GM21723 (cell line): ENCODE results near the gene SAMMSON.

Source experiments
- ATAC-seq: cut with Tn5 transposase; IDR thresholded peaks from one replicate; pipeline ENCODE4 v1.9.1; 2021; ENCODE audit warnings: mild to moderate bottlenecking, moderate library complexity; ENCODE audit not compliant: unreplicated experiment

The SAMMSON gene

GRCh38 chr3:70010346-70010745 lies 10.8 kb downstream of the SAMMSON start:
- ATAC-seq, result no peak

- ATAC-seq, result no peak
Observed at GRCh38 chr3:70011582-70011981, 12.0 kb downstream of the SAMMSON start.

GRCh38 chr3:70020906-70021660 lies 21.6 kb downstream of the SAMMSON start:
- no peak for ATAC-seq

GRCh38 chr3:70028361-70028760 lies 28.8 kb downstream of the SAMMSON start:
- no peak for ATAC-seq

GRCh38 chr3:70038693-70039092 lies 39.2 kb downstream of the SAMMSON start:
- ATAC-seq, result no peak

GRCh38 chr3:70040386-70040785 lies 40.9 kb downstream of the SAMMSON start:
- no peak for ATAC-seq

GRCh38 chr3:70042641-70043040 lies 43.1 kb downstream of the SAMMSON start:
- ATAC-seq, result no peak

- no peak for ATAC-seq
Observed at GRCh38 chr3:70049761-70050160, 50.2 kb downstream of the SAMMSON start.

- no peak for ATAC-seq
Observed at GRCh38 chr3:70053293-70053692, 53.8 kb downstream of the SAMMSON start.

GRCh38 chr3:70056081-70056480 lies 56.5 kb downstream of the SAMMSON start:
- no peak for ATAC-seq

GRCh38 chr3:70057426-70057825 lies 57.9 kb downstream of the SAMMSON start:
- ATAC-seq, result no peak

GRCh38 chr3:70061096-70061495 lies 61.6 kb downstream of the SAMMSON start:
- no peak for ATAC-seq

- peak; percentile 57 for ATAC-seq
Observed at GRCh38 chr3:70064194-70064779, 64.8 kb downstream of the SAMMSON start.

- ATAC-seq, result no peak
Observed at GRCh38 chr3:70065696-70066253, 66.2 kb downstream of the SAMMSON start.

GRCh38 chr3:70067860-70068521 lies 68.5 kb downstream of the SAMMSON start:
- ATAC-seq, result no peak

GRCh38 chr3:70069557-70069956 lies 70.0 kb downstream of the SAMMSON start:
- no peak for ATAC-seq

- ATAC-seq, result no peak
Observed at GRCh38 chr3:70071138-70071537, 71.6 kb downstream of the SAMMSON start.

GRCh38 chr3:70072180-70072579 lies 72.6 kb downstream of the SAMMSON start:
- ATAC-seq, result no peak

GRCh38 chr3:70072754-70073153 lies 73.2 kb downstream of the SAMMSON start:
- no peak for ATAC-seq

GRCh38 chr3:70075101-70075500 lies 75.6 kb downstream of the SAMMSON start:
- no peak for ATAC-seq

GRCh38 chr3:70076396-70076795 lies 76.9 kb downstream of the SAMMSON start:
- ATAC-seq, result no peak

- no peak for ATAC-seq
Observed at GRCh38 chr3:70078778-70079177, 79.2 kb downstream of the SAMMSON start.
